ENCODE data around the gene GRIA4.
A peak's percentile ranks its signal among the peaks of the same experiment; 100 is the strongest.

Gene GRIA4

GRCh38 chr11:105639527-105639926 lies 29.7 kb downstream of the GRIA4 start:
- DNase-seq (ENCODE audit: low spot score): no peak

- DNase-seq (ENCODE audit: low spot score): no peak
Observed at GRCh38 chr11:105641433-105641832, 31.6 kb downstream of the GRIA4 start.

GRCh38 chr11:105642870-105643269 lies 33.0 kb downstream of the GRIA4 start:
- DNase-seq (ENCODE audit: low spot score): no peak

DNA sequence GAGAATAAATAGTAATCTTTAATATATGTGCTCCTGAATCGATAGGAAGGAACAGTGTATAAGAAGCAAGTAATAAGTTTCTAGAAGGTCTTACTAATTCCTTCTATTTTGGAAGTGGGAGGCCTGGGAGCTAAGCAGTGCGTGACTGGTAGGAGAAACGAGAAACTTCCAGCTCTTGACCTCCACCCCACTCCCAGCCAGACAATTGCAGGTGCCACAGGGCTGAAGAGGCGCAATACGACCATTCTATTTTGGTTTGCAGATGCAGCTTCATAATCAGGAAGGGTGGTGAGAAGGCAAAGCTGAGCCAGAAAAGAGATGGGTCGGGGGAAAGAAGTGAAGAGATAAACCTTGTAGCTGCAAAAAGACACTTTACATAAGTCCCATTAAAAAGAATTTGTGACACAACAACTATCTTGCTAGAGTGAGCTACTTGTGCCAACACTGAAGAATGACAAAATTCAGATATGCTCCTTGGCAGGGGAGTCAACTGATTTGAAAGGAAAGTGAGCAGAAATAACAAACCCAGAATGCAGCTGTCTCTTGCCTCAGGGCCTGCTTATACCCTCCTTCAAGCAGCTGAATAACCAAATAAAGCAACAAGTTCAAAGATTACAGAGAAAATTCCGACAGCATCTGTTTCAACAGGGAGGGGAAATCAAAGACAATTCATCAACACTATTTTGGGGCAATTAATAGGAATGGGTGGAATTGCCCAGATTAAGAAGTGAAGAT lies 35.1 kb downstream of the GRIA4 start:
- no peak for DNase-seq (ENCODE audit: low spot score)

- no peak for DNase-seq (ENCODE audit: low spot score)
Observed at GRCh38 chr11:105647780-105648179, 37.9 kb downstream of the GRIA4 start.

DNA sequence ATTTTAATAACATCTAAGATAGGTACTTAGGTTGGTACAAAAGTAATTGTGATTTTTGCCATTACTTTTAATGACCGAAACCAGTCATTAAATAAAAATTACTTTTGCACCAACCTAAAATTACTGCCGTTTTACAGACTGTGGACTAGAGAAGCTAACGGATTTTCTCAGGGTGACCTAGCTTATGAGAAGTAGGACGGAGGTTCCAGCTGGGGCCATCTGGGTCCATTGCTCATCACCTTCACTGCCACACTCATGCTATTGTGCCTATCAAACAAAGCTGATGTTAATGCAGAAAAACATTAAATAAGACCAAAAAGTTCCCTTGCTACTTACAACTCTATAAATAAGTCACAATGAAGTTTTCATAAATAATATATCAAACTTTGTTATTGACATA lies 38.9 kb downstream of the GRIA4 start:
- DNase-seq (ENCODE audit: low spot score): no peak

- no peak for DNase-seq (ENCODE audit: low spot score)
Observed at GRCh38 chr11:105665281-105665680, 55.4 kb downstream of the GRIA4 start.

DNA sequence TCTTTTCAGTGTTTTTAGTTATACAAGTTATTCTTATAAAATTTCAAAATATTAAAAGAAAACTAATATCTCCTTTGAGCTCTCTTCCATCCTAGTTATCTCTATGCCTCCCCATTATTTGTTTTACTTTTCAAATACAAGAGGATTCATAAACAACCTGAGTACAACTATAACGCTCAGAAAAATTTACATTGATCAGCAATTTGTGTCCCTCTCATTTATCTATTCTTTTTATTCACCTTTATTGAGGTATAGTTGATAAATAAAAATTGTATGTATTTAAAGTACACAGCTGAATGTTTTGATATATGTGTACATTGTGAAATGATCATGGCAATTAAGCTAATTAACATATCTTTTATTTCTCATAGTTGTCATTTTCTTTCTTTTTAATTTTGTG lies 57.6 kb downstream of the GRIA4 start:
- no peak for DNase-seq (ENCODE audit: low spot score)

DNA sequence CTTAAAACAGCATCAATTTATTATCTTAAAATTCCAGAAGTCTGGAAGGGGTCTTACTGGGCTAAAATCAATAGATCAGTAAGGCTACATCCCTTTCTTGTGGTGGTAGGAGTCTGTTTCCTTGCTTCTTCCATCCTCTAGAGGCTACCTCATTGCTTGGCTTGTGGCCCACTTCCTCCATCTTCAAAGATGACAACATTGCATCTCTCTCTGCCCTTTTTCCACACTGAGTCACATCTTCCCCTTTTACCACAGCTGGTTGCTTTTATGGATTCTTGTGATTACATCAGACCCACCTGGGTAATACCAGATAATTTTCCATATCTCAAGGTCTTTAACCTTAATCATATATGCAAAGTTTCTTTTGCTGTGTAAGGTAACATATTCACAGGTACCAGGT lies 60.9 kb downstream of the GRIA4 start:
- no peak for DNase-seq (ENCODE audit: low spot score)

DNA sequence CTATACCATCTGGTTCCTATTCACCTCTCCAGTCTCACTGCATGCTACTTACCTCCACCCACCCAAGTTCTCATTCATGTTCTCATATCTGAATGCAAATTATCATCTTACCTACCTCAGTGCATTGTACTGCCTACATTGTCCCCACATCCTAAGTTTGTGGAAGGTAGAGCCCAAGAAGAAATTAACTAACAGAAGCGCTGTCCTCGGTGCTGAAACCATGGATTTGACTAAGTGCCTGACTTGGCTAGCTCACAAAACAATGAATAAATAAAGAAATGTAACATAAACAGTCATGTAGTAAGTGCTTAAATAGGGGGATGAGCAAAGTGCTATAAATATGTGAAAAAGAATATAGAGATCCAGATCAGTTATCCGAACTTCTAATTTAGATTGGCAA lies 63.2 kb downstream of the GRIA4 start:
- DNase-seq (ENCODE audit: low spot score): no peak

DNA sequence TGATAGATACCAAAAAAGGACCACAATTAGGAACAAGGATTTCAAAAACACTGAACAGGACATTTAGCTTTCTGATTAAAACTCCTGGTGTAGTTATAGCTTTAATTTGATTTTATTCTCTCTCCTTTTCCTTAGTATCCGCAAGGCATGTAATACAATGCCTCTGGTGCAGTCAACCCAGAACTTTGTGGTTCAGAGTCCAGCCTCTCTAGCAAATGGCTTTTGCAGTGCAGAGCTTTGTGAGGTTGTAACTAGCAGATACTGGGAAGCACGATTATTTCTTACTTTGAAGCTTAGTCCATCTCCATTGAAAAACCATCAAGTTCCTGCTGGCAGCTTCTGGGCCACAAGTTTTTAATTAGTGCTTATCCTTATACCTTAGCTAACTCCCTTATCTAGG lies 79.8 kb downstream of the GRIA4 start:
- DNase-seq (ENCODE audit: low spot score): no peak

DNA sequence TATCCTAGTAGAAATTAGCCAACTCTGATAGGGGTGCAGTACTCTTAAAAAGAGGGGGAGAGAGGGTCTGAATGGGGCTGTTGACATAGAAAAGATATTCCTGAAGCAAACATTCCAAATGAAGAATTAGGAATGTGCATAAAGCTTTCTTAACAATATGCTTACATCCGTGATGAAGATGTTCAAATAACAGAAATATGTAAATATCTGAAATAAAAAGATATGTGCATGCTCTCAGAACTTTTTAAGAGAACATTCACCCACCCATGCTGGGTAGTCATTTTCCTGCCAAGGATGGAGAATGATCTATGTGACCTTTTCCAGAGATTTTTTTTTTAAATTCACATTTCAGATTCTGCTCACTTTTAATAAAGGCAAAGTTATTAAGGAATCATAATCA lies 80.6 kb downstream of the GRIA4 start:
- DNase-seq (ENCODE audit: low spot score): no peak

GRCh38 chr11:105693075-105693759 lies 83.3 kb downstream of the GRIA4 start:
- no peak for DNase-seq (ENCODE audit: low spot score)

DNA sequence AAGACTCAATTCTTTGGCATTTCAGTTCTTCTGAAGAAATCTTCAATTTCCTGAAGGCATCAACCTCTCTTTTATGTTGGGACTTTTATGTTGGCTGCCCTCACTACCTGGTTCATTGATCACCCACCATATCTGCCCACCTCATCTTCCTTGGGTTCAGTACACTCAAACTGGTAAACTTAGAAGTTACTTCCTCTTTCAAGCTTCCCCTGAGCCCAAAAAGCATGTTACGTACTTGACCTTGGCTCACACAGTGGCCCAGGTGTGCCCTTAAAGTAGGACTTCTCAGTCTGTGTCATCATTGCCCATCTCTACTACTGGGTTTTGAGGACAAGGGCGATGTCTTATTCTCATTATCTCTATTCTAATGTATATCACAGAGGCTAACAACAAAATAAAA lies 86.1 kb downstream of the GRIA4 start:
- DNase-seq (ENCODE audit: low spot score): no peak

- no peak for DNase-seq (ENCODE audit: low spot score)
Observed at GRCh38 chr11:105697291-105697690, 87.4 kb downstream of the GRIA4 start.

- DNase-seq (ENCODE audit: low spot score): no peak
Observed at GRCh38 chr11:105699203-105699602, 89.3 kb downstream of the GRIA4 start.

DNA sequence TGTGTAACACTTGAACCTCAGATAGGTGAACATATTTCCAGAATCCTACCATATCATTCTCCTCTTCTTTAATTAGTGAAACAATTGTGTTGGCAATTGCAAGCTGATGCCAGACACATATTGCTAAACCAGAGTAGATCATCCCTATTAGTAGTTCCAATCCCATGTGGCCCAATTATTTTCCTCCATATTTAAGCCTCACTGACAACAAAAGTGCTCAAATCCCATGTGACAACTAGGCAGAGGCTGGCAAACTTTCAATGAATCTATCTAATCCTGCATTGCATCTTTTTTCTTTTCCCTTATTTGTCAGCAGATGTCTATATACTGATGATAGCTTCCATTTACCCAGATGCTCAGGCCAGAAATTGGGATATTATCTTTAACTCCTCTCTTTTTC lies 90.4 kb downstream of the GRIA4 start:
- DNase-seq (ENCODE audit: low spot score): peak; percentile 33

GRCh38 chr11:105701098-105701497 lies 91.2 kb downstream of the GRIA4 start:
- no peak for DNase-seq (ENCODE audit: low spot score)

DNA sequence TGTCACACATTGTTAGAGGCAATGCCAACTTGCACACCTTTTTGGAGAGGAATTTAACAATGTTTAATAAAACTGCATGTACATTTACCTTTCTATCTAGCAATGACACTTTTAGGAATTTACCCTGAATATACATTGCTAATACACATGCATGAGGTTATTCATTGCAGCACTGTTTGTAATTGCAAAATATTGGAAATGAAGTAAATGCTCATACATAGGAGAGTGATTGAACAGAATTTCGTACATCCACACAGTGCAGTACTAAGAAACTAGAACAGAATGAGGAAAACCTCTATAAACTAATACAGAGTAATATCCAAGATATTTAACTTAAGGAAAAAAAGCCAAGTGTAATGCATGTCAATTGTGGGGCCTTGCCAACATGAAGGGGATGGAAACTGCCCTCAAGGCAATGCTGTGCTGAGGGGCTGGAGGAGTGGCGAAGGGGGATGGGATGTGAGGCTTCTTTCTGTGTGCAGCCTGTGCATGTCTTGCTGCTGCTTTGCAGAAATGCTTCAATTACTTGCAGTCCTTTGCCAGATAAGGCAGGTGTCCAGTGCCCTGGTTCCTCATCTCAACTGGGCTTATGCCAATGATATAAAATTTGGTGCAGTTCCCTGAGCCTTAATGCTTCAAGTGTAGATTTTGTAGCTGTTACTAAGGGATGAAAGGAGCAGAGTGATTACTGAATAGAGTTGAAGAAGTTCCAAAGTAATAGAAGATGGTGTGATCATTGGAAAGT lies 96.1 kb downstream of the GRIA4 start:
- DNase-seq (ENCODE audit: low spot score): no peak

- DNase-seq (ENCODE audit: low spot score): no peak
Observed at GRCh38 chr11:105713106-105713505, 103.2 kb downstream of the GRIA4 start.

GRCh38 chr11:105713696-105714095 lies 103.8 kb downstream of the GRIA4 start:
- DNase-seq (ENCODE audit: low spot score): no peak

DNA sequence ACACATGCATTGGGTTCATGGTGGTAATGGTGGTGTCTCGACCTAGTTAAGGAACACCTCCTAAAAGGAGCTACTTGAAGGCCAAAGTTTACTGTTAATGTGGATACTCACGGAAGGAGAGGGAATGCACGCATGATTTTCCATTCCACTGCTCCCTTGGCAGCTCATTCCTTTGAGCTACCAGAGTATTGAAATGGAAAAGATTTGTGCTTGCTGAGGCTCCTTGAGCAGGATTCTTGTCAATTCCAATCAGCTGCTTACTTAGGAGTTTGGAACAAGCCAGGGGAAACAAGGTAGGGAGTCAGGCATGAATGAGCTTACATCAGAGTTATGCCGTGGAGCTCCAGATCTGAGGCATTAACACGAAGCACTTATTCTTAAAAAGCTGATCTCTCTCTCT lies 108.8 kb downstream of the GRIA4 start:
- DNase-seq (ENCODE audit: low spot score): no peak
